RWPE2 (cell line): ENCODE results near the gene RSRC1.
"Not testable (repeated sequence)": the region's sequence is repeated elsewhere in the genome, so short reads cannot be mapped to it uniquely, and the experiment has no call there.

ENCODE experiments used
- ATAC-seq: fragments of 200-7000 bp; cut with Tn5 transposase; 3 replicates; pipeline ENCODE4 v1.9.1; 2021; ENCODE audit warnings: low read depth
- DNase-seq: peaks from one replicate; pipeline ENCODE4 v3.0.0-alpha.2; 2020; ENCODE audit warnings: low spot score
- H3K27ac ChIP-seq: fragments of 450-650 bp; 2 replicates; pipeline ENCODE4 v1.5.1; 2017; ENCODE audit warnings: mild to moderate bottlenecking; ENCODE audit not compliant: poor library complexity, severe bottlenecking
- H3K27me3 ChIP-seq: fragments of 250-450 bp; sonication (Bioruptor Pico); 2 replicates; pipeline ENCODE4 v1.5.1; 2021; ENCODE audit warnings: mild to moderate bottlenecking, moderate library complexity; ENCODE audit not compliant: insufficient read depth, poor library complexity, severe bottlenecking
- H3K36me3 ChIP-seq: fragments of 250-450 bp; sonication (Bioruptor Pico); 2 replicates; pipeline ENCODE4 v1.5.1; 2020; ENCODE audit warnings: low read depth, mild to moderate bottlenecking, moderate library complexity
- H3K4me1 ChIP-seq: fragments of 250-450 bp; sonication (Bioruptor Pico); 2 replicates; pipeline ENCODE4 v1.5.1; 2021; ENCODE audit warnings: mild to moderate bottlenecking, moderate library complexity; ENCODE audit not compliant: insufficient read depth, poor library complexity, severe bottlenecking
- H3K4me3 ChIP-seq: fragments of 250-450 bp; sonication (Bioruptor Pico); 2 replicates; pipeline ENCODE4 v1.5.1; 2021; ENCODE audit warnings: mild to moderate bottlenecking, moderate library complexity; ENCODE audit not compliant: severe bottlenecking
- H3K9me3 ChIP-seq: fragments of 250-450 bp; sonication (Bioruptor Pico); 2 replicates; pipeline ENCODE4 v1.5.1; 2021; ENCODE audit warnings: mild to moderate bottlenecking, moderate library complexity; ENCODE audit not compliant: severe bottlenecking
- CTCF ChIP-seq: fragments of 450-650 bp; IDR thresholded peaks from one replicate; pipeline ENCODE4 v1.5.1; 2017; ENCODE audit warnings: mild to moderate bottlenecking, moderate library complexity; ENCODE audit not compliant: poor library complexity, severe bottlenecking

The RSRC1 gene

GRCh38 chr3:158330870-158331269 is 221.0 kb downstream of the RSRC1 start:
- H3K27me3 ChIP-seq: no peaks in the 10 kb centered on the region

GRCh38 chr3:158333736-158334135 is 223.8 kb downstream of the RSRC1 start:
- Histone ChIP-seq H3K27me3 (no peaks in the 10 kb centered on the region), H3K9me3 (no peaks in the 10 kb centered on the region), H3K4me3 (no peak overlapping the region), H3K4me1 (no peaks in the 10 kb centered on the region), H3K36me3 (no peaks in the 10 kb centered on the region), H3K27ac (no peak overlapping the region)
- ATAC-seq (no peak), DNase-seq (no peak)
- no peak for TF ChIP-seq CTCF

More at GRCh38 chr3:158330870-158331269, 221.0 kb downstream of the RSRC1 start:
- Histone ChIP-seq H3K27ac (no peak overlapping the region), H3K9me3 (no peaks in the 10 kb centered on the region), H3K4me3 (no peak overlapping the region), H3K36me3 (no peaks in the 10 kb centered on the region), H3K4me1 (no peaks in the 10 kb centered on the region)
- ATAC-seq (peak; percentile 45; the same call in 1 of the 3 replicates), DNase-seq (no peak)
- no peak for TF ChIP-seq CTCF

GRCh38 chr3:158337110-158337509 is 227.2 kb downstream of the RSRC1 start:
- DNase-seq: no peak
- Histone ChIP-seq H3K4me1 (no peaks in the 10 kb centered on the region), H3K4me3 (no peak overlapping the region), H3K27me3 (no peaks in the 10 kb centered on the region), H3K27ac (no peak overlapping the region), H3K36me3 (no peaks in the 10 kb centered on the region), H3K9me3 (no peaks in the 10 kb centered on the region)
- TF ChIP-seq CTCF: no peak
- no peak for ATAC-seq

- no peak for ATAC-seq
- Histone ChIP-seq H3K27me3 (no peaks in the 10 kb centered on the region), H3K9me3 (no peaks in the 10 kb centered on the region), H3K36me3 (no peaks in the 10 kb centered on the region), H3K27ac (no peak overlapping the region), H3K4me1 (no peaks in the 10 kb centered on the region), H3K4me3 (no peak overlapping the region)
- TF ChIP-seq CTCF: no peak
- no peak for DNase-seq
These were observed 229.7 kb downstream of the RSRC1 start for GRCh38 chr3:158339638-158340037.

GRCh38 chr3:158340951-158341350 is 231.1 kb downstream of the RSRC1 start:
- DNase-seq, ATAC-seq, H3K27ac ChIP-seq, H3K27me3 ChIP-seq, H3K9me3 ChIP-seq, H3K36me3 ChIP-seq, H3K4me1 ChIP-seq, H3K4me3 ChIP-seq: not testable (repeated sequence)
